Vagina (tissue), 2 donors: ENCODE measurements around the gene PARVA.

ENCODE experiments used
- POLR2AphosphoS5 ChIP-seq, 2 donors: sonication (generic); formaldehyde crosslinking; IDR thresholded peaks; one replicate each; pipeline ENCODE4 v1.9.0; 2017; ENCODE audit warnings: antibody characterized with exemption in 2 of 2, mild to moderate bottlenecking in 2 of 2, low read depth in 1 of 2; ENCODE audit not compliant: insufficient read depth in 1 of 2
- TF ChIP-seq, protein P1 (sequence below), 3 experiments: fragments of 450-650 bp in 2 of 3; fragments of 200-600 bp in 1 of 3; sonication (generic) in 1 of 3; IDR thresholded peaks; one replicate each; pipeline ENCODE4 v1.5.1; 2017 to 2019; ENCODE audit warnings: antibody characterized with exemption in 3 of 3, mild to moderate bottlenecking in 2 of 3, moderate library complexity in 2 of 3

DNA sequence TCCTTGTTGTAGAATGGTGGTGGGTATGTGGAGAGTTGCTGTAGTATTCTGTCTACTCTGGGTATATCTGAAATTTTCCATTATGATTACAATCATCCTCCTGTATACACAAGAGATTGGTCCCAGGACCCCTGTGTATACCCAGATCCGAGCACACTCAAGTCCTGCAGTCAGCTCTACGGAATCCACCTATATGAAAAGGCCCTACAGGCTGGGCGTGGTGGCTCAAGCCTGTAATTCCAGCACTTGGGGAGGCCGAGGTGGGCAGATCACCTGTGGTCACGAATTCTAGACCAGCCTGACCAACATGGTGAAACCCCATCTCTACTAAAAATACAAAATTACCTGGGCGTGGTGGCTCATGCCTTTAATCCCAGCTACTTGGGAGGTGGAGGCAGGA, 17.2 kb downstream of the PARVA start:
- TF ChIP-seq, protein P1, sequence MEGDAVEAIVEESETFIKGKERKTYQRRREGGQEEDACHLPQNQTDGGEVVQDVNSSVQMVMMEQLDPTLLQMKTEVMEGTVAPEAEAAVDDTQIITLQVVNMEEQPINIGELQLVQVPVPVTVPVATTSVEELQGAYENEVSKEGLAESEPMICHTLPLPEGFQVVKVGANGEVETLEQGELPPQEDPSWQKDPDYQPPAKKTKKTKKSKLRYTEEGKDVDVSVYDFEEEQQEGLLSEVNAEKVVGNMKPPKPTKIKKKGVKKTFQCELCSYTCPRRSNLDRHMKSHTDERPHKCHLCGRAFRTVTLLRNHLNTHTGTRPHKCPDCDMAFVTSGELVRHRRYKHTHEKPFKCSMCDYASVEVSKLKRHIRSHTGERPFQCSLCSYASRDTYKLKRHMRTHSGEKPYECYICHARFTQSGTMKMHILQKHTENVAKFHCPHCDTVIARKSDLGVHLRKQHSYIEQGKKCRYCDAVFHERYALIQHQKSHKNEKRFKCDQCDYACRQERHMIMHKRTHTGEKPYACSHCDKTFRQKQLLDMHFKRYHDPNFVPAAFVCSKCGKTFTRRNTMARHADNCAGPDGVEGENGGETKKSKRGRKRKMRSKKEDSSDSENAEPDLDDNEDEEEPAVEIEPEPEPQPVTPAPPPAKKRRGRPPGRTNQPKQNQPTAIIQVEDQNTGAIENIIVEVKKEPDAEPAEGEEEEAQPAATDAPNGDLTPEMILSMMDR (IDR thresholded peaks at IDR 0.05) = no peak
- no peak for TF ChIP-seq POLR2AphosphoS5 (IDR thresholded peaks at IDR 0.05; ENCODE audit: insufficient read depth in 1 of 2, low read depth in 1 of 2)
